T47D (cell line): ENCODE results near the gene PRSS56.

Experiments
- DNase-seq, 2 experiments: peaks; one replicate each; pipeline versions ENCODE4 v3.0.0 to v3.0.0-alpha.2; 2011 to 2012; ENCODE audit warnings: low read depth in 1 of 2, low spot score in 1 of 2
- JUND ChIP-seq: IDR thresholded peaks from 2 replicates; pipeline ENCODE4 v1.6.1; 2012; ENCODE audit warnings: low read depth
- in situ Hi-C: cut with HindIII; loops from 2 replicates; pipeline ENCODE4 v1.10.0; 2016; ENCODE audit warnings: low sequenced_read_pairs, low pct_unique_long_range_greater_than_20kb

PRSS56 gene

GRCh38 chr2:232489516-232490220, 30.5 kb upstream of the PRSS56 start:
- no peak for TF ChIP-seq JUND
- no peak for DNase-seq
- in situ Hi-C loops: no loop called here

- TF ChIP-seq JUND: no peak
- no peak for DNase-seq
- in situ Hi-C loops: no loop called here
Measured at GRCh38 chr2:232490221-232491138, 29.7 kb upstream of the PRSS56 start.

- no peak for DNase-seq
- no peak for TF ChIP-seq JUND
- in situ Hi-C loops: no loop called here
Measured at GRCh38 chr2:232491139-232491780, 28.9 kb upstream of the PRSS56 start.

GRCh38 chr2:232492236-232492848, 27.8 kb upstream of the PRSS56 start:
- no peak for DNase-seq
- in situ Hi-C loops: no loop called here
- TF ChIP-seq JUND: no peak

GRCh38 chr2:232492963-232493700, 27.1 kb upstream of the PRSS56 start:
- DNase-seq: no peak
- no peak for TF ChIP-seq JUND
- in situ Hi-C loops: no loop called here

- no peak for DNase-seq
- TF ChIP-seq JUND: no peak
- in situ Hi-C loops: no loop called here
Measured at GRCh38 chr2:232493701-232494474, 26.3 kb upstream of the PRSS56 start.

GRCh38 chr2:232494542-232494941, 25.6 kb upstream of the PRSS56 start:
- no peak for TF ChIP-seq JUND
- in situ Hi-C loops: no loop called here
- no peak for DNase-seq

- no peak for TF ChIP-seq JUND
- in situ Hi-C loops: no loop called here
- DNase-seq: no peak
Measured at GRCh38 chr2:232495292-232495691, 24.9 kb upstream of the PRSS56 start.

- no peak for TF ChIP-seq JUND
- DNase-seq: peak in 1 of 2 experiments; percentile 9
- in situ Hi-C loops: no loop called here
Measured at GRCh38 chr2:232496501-232497270, 23.5 kb upstream of the PRSS56 start.

GRCh38 chr2:232497348-232497747, 22.8 kb upstream of the PRSS56 start:
- no peak for DNase-seq
- TF ChIP-seq JUND: no peak
- in situ Hi-C loops: no loop called here

GRCh38 chr2:232498452-232498851, 21.7 kb upstream of the PRSS56 start:
- DNase-seq: no peak
- in situ Hi-C loops: no loop called here
- no peak for TF ChIP-seq JUND
